IPS-11a (cell line): ENCODE data around the gene GIMAP1.

Source experiments
- H3K4me3 ChIP-seq: one replicate; pipeline ENCODE4 v1.5.1; 2013; ENCODE audit warnings: low read depth, low read length, control low read depth

The GIMAP1 gene

GRCh38 chr7:150721970-150722373 lies 5.6 kb downstream of the GIMAP1 start:
- H3K4me3 ChIP-seq, result no peak overlapping the region

- no peak overlapping the region for H3K4me3 ChIP-seq
These were observed 6.1 kb downstream of the GIMAP1 start for GRCh38 chr7:150722431-150722931.

DNA sequence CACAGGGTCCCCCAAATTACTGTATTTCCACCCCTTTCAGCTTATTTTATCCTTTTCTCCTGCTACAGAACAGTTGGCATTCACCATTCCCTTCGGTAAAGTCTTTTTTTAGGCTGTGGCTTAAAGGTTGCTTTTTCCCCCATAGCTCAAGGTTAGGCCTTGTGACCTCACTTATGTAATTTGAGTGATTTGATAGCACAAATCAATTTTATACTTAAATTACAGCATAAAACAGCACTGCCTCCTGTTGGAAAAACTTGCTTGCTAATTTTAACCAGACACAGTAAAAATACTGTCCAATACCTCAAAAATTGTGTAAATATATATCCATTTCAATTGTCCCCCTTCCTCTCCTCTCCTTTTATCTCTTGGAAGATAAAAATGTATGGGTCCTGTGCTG lies 7.1 kb downstream of the GIMAP1 start:
- H3K4me3 ChIP-seq, result no peak overlapping the region

DNA sequence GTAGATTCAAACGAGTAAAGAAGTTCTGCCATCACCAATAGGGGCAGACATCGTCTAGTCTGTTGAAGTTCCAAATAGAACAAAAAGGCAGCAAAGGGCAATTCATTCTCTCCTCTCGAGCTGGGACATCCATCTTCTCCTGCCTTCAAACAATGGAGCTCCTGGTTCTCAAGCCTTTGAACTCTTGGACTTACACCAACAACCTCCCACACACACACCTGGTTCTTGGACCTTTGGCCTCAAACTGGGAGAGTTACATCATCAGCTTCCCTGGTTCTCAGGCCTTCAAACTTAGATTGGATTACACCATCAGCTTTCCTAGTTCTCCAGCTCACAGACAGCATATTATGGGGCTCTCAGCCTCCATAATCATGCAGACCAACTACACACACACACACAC lies 11.0 kb downstream of the GIMAP1 start:
- H3K4me3 ChIP-seq, result no peak overlapping the region

GRCh38 chr7:150728011-150728410 lies 11.6 kb downstream of the GIMAP1 start:
- no peak overlapping the region for H3K4me3 ChIP-seq

DNA sequence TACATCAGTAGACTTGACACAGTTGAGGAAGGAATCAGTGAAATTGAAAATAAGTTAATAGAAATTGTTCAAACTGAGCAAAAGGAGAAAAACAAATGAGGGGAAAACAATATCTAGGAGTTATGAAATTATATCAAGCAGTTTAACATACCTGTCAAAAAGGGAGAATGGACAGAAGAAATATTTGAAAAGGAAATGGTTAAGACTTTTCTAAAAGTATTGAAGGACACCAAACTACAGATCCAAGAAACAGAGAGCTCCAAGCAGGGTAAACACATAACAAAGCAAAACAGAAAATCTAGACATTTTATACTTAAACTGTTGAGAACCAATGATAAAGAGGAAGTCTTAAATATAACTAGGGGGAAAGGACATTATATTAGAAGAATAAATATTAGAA lies 12.2 kb downstream of the GIMAP1 start:
- H3K4me3 ChIP-seq, result no peak overlapping the region

DNA sequence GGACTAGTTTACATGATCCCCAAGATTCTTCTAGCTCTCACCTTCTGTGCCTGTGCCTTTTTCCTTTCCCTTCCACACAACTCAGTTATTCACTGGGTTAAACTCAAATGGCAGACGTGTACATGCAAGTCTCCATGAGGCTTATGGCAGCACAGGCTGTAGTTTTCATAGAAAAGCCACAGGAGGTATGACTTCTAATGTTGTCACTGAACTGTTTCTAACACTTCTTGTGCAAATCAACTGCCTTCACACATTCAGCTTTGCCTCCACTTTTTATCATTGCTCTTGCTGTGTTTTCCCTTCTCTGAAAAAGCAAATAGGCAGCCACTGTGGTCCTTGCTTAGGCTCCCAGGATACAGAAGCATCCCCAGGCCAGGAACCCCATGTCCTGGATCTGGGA lies 15.5 kb downstream of the GIMAP1 start:
- no peak overlapping the region for H3K4me3 ChIP-seq

DNA sequence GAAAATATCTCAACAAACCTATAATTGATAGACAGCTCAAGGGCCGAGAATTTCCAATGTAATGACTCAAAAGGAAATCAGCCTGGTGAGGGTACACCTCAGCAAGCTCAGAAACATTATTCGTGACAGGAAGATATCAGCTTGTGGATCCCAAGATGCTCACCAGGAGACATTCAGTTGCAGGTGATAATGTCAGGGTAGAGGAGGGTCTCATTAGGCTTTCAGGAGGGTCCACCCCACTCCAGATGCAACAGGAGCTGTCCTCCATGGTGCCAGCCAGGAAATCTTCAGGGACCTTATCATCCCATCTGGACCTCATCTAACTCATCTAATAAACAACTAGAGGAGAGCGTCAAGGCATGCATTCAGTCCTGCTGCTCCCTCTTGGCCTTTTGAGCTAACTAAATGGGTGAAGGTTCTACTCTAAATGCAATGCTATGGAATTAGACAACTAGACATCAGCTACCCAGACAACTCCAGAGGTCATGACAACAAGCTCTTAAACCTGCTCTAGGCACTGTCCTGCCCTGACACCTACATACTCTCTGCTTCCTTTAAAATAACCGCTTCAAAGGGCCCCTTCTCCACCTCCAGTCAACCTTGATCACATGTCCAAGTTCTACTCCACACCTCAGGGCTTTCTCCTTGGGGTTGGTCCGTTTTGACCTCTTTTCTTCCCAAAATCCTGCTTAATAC lies 16.5 kb downstream of the GIMAP1 start:
- H3K4me3 ChIP-seq, result no peak overlapping the region

DNA sequence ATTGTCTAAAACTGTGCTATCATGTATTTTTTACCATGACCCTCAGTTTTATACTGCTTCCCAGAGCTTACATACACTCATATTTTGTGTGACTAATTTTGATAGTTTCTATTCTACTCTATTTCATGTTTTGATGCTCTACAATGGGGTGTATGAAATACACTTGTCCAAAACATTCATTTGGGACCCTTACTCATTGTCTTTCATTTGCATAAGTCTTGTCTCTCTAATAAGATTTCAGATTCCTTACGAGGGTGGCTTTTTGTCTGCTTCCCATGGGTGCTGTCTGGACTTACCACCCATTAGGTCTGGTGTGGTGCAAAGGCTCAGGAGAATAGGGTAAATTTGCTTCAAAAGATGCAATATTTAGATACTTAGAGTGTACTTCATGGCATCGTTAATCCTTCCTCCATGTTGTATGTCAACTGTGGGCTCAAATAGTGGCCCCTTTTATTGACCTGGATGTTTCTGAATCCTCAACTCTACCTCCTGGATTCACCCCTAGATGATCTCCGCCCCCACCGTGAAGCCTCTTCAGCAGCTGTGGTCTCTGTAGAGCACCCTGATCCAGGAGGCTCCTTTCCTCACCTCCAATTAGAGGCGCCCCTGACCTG lies 17.2 kb downstream of the GIMAP1 start:
- no peak overlapping the region for H3K4me3 ChIP-seq

- H3K4me3 ChIP-seq, result no peak overlapping the region
These were observed 17.8 kb downstream of the GIMAP1 start for GRCh38 chr7:150734254-150734653.

DNA sequence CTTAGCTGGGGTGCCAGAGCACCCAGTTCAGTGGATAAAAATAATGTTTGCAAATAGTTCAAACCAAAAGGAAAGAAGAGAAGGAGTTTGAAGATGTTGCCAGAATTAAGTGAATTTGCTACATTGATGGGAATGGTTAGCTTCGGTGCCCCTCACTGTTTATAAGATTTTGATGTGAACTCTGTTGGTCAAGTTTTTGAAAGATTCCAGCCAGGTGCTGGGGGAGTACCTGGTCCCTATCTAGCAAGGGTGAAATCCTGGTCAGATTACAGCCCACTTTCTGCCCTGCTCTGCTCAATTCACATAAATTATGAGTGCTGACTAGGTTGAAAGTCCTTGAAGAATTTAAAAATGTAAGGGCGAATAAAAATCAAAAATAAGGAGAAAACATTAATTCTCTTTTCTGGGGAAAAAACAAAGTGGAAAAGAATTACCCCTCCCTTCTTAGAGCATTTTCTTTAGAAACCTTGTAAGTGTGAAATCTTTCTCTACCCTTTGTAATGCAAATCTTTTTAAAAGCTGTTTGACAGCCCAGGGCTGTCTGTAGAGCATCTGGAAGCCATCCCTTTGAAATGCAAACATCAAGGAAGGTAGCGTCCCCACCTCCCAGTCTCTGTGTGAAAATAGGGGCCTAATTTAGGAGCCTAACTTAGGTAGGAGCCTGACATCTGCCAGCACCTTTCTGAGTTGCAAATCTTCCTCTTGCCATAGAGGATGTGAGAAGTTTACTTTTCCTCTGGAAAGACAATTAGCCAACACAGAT lies 19.4 kb downstream of the GIMAP1 start:
- H3K4me3 ChIP-seq, result no peak overlapping the region

GRCh38 chr7:150736864-150737263 lies 20.5 kb downstream of the GIMAP1 start:
- no peak overlapping the region for H3K4me3 ChIP-seq

GRCh38 chr7:150737265-150738055 lies 21.0 kb downstream of the GIMAP1 start, which contains the start of gene GIMAP5:
TSS of gene GIMAP5 (plus strand) at chr7:150737418. CDS start at chr7:150740885, 3,467 bp downstream.
- H3K4me3 ChIP-seq, result no peak within 1 kb of the TSS

GRCh38 chr7:150738092-150738491 lies 21.7 kb downstream of the GIMAP1 start:
- H3K4me3 ChIP-seq, result no peak overlapping the region

DNA sequence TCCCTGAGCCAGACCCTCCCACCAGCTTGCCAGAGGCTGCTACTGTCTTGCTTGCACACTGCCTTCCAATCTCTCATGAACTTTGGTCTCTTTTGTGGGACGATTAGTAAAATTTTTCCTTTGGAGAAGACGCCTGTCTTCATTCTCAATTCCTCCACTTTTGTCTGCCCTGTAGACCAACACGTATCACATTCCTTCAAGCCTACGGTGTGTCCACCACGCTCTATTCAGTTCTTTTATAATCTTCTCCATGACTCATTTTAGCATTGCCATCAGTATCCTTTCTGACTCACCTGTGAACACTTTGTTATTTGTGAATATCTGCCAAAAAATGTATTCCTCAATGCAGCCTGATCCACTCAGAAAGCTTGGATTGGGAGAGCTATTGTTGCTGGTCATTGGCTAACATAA lies 22.2 kb downstream of the GIMAP1 start:
- H3K4me3 ChIP-seq, result no peak overlapping the region

- H3K4me3 ChIP-seq, result no peak overlapping the region
These were observed 22.6 kb downstream of the GIMAP1 start for GRCh38 chr7:150739033-150739432.

- H3K4me3 ChIP-seq, result no peak overlapping the region
These were observed 23.6 kb downstream of the GIMAP1 start for GRCh38 chr7:150740053-150740452.

GRCh38 chr7:150742286-150742968 lies 26.0 kb downstream of the GIMAP1 start:
- H3K4me3 ChIP-seq, result no peak overlapping the region

GRCh38 chr7:150744041-150744656 lies 27.7 kb downstream of the GIMAP1 start:
- H3K4me3 ChIP-seq, result no peak overlapping the region

DNA sequence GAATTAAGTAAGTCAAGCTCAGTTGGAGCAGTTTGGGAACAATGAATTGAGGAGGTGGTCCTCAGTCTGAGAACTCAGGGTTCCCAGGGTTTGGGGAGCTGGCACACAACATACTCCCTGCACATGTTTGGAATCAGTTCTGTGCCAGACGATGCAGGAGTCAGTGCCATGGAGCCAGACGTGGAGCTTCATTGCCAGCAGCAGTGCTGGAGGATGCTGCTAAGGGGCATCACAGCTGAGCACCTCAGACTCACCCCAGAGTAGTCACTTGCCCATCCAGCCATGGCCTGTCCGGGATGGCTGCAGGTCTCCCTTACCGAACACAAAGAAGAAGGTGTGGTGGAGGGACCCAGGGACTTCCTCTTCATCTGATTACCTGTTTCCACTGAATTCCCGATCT lies 28.7 kb downstream of the GIMAP1 start:
- no peak overlapping the region for H3K4me3 ChIP-seq
